ENCODE results near the gene ZNF827. TPM values are rescaled to one million over a fixed set of nuclear protein-coding genes. Genes with fewer than 3 reads are reported as not detected.

ZNF827 gene
- polyA plus RNA-seq, 1 donor (not counting 4 experiments of a cell fraction or from before 2014, with no cell fraction given) = 4.7 TPM

DNA sequence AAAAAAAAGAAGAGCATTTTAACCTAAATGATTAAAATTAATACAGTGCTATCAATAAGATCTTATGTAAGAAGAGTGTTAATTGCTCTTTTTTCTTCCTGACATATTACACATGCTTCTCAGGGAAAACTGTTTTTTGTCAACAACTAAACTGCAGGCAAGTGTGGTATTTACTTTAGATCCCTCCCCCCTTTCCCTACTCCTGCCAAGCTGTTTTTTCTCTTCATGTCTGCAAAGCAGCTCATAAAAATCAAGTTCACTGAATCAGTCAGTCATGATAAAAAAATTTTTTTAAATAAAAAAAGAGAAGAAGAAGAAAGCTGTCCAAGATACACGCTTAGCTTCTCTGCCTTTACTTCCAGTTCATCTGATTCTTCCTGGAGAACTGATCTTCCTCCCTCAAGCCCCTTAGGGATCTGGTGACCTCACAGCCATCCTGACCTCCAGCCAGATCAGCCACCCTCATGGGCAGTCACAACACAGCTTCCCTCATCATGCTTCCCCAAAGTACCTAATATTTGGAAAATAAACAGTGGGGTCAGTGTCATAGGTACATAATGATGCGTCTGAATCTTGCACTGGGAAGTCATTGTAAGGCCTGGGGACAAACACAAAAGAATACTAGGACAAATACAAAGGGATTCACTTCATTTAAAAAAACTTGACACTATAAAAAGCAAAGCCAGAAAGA is 87.0 kb downstream of the ZNF827 start:
- Histone ChIP-seq H3K27ac (ENCODE audit: control insufficient read depth, insufficient read depth, low read length) (no peak overlapping the region), H3K36me3 (ENCODE audit: control insufficient read depth in 2 of 2, extremely low read depth in 1 of 2, insufficient read depth in 2 of 2, low read length in 2 of 2) (peaks cover 0 to 4% of the 10 kb centered on the region in 2 experiments), H2AFZ (ENCODE audit: control insufficient read depth, low read length) (no peak overlapping the region), H3K4me3 (ENCODE audit: control insufficient read depth in 2 of 3, extremely low read depth in 1 of 3, insufficient read depth in 2 of 3, low read depth in 1 of 3, low read length in 3 of 3) (no peak overlapping the region), H4K20me1 (ENCODE audit: control insufficient read depth, extremely low read depth, insufficient read depth, low read length) (no peaks in the 10 kb centered on the region), H3K79me2 (ENCODE audit: control insufficient read depth, insufficient read depth, low read length) (no peaks in the 10 kb centered on the region), H3K4me1 (ENCODE audit: control insufficient read depth, extremely low read depth, insufficient read depth, low read length) (no peaks in the 10 kb centered on the region), H3K4me2 (ENCODE audit: control insufficient read depth, extremely low read depth, insufficient read depth, low read depth, low read length) (no peak overlapping the region), H3K9ac (ENCODE audit: control insufficient read depth, extremely low read depth, insufficient read depth, low read length) (no peak overlapping the region), H3K9me3 (ENCODE audit: control insufficient read depth, low read depth, low read length) (no peaks in the 10 kb centered on the region), H3K27me3 (ENCODE audit: control insufficient read depth, extremely low read depth, insufficient read depth, low read length) (no peaks in the 10 kb centered on the region), H3K9me1 (ENCODE audit: control insufficient read depth, extremely low read depth, insufficient read depth, low read length) (no peaks in the 10 kb centered on the region)
- no peak for DNase-seq (ENCODE audit: low read depth, low spot score)
- TF ChIP-seq, protein P1, sequence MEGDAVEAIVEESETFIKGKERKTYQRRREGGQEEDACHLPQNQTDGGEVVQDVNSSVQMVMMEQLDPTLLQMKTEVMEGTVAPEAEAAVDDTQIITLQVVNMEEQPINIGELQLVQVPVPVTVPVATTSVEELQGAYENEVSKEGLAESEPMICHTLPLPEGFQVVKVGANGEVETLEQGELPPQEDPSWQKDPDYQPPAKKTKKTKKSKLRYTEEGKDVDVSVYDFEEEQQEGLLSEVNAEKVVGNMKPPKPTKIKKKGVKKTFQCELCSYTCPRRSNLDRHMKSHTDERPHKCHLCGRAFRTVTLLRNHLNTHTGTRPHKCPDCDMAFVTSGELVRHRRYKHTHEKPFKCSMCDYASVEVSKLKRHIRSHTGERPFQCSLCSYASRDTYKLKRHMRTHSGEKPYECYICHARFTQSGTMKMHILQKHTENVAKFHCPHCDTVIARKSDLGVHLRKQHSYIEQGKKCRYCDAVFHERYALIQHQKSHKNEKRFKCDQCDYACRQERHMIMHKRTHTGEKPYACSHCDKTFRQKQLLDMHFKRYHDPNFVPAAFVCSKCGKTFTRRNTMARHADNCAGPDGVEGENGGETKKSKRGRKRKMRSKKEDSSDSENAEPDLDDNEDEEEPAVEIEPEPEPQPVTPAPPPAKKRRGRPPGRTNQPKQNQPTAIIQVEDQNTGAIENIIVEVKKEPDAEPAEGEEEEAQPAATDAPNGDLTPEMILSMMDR (optimal IDR thresholded peaks at IDR 0.05 in 1 of 3, IDR thresholded peaks at IDR 0.05 in 1 of 3, conservative IDR thresholded peaks at IDR 0.05 in 1 of 3; ENCODE audit: extremely low read depth in 1 of 3, insufficient read depth in 2 of 3, low read length in 3 of 3) = no peak
- no peak for TF ChIP-seq EZH2 (IDR thresholded peaks at IDR 0.05; ENCODE audit: low read length)
- dilution Hi-C loops (cut with MboI; ENCODE audit: extremely low pct_ligation_motif_present, low sequenced_read_pairs) = no loop called here
- FAIRE-seq = no peak

DNA sequence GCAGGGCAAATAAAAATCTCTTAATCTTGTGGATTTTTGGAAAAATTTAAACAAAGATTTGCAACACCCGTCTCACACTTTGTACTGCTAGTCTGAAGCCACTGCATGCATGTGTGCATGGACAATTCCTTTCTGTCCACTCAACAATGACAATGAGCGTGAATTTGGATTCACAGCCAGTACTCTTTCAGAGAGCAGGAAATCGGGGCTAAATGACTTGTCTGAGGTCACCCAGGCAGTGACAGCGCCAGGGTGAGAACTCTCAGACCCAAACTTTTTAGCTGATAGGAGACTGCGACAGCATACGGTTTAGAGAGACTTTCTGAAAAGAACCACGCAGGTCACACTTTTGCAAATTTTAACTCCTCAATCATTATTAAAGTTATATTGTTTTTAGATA is 90.9 kb downstream of the ZNF827 start:
- DNase-seq (ENCODE audit: low read depth, low spot score) = no peak
- H4K20me1 ChIP-seq (ENCODE audit: control insufficient read depth, extremely low read depth, insufficient read depth, low read length) = no peaks in the 10 kb centered on the region
- no peaks in the 10 kb centered on the region for H3K27me3 ChIP-seq (ENCODE audit: control insufficient read depth, extremely low read depth, insufficient read depth, low read length)
- no peaks in the 10 kb centered on the region for H3K79me2 ChIP-seq (ENCODE audit: control insufficient read depth, insufficient read depth, low read length)
- H3K4me2 ChIP-seq (ENCODE audit: control insufficient read depth, extremely low read depth, insufficient read depth, low read depth, low read length) = no peak overlapping the region
- no peak for FAIRE-seq
- TF ChIP-seq, protein P1 (optimal IDR thresholded peaks at IDR 0.05 in 1 of 3, IDR thresholded peaks at IDR 0.05 in 1 of 3, conservative IDR thresholded peaks at IDR 0.05 in 1 of 3; ENCODE audit: extremely low read depth in 1 of 3, insufficient read depth in 2 of 3, low read length in 3 of 3) = no peak
- no peak for TF ChIP-seq EZH2 (IDR thresholded peaks at IDR 0.05; ENCODE audit: low read length)
- dilution Hi-C loops (cut with MboI; ENCODE audit: extremely low pct_ligation_motif_present, low sequenced_read_pairs) = no loop called here
- no peaks in the 10 kb centered on the region for H3K9me1 ChIP-seq (ENCODE audit: control insufficient read depth, extremely low read depth, insufficient read depth, low read length)
- no peak overlapping the region for H2AFZ ChIP-seq (ENCODE audit: control insufficient read depth, low read length)
- peaks cover 11% of the 10 kb centered on the region for H3K4me1 ChIP-seq (ENCODE audit: control insufficient read depth, extremely low read depth, insufficient read depth, low read length)
- peaks cover 2 to 4% of the 10 kb centered on the region in 2 experiments for H3K36me3 ChIP-seq (ENCODE audit: control insufficient read depth in 2 of 2, extremely low read depth in 1 of 2, insufficient read depth in 2 of 2, low read length in 2 of 2)
- H3K9me3 ChIP-seq (ENCODE audit: control insufficient read depth, low read depth, low read length) = no peaks in the 10 kb centered on the region
- H3K4me3 ChIP-seq (ENCODE audit: control insufficient read depth in 2 of 3, extremely low read depth in 1 of 3, insufficient read depth in 2 of 3, low read depth in 1 of 3, low read length in 3 of 3) = no peak overlapping the region
- H3K9ac ChIP-seq (ENCODE audit: control insufficient read depth, extremely low read depth, insufficient read depth, low read length) = no peak overlapping the region
- H3K27ac ChIP-seq (ENCODE audit: control insufficient read depth, insufficient read depth, low read length) = no peak overlapping the region
